Measurements from ENCODE around the gene NKAIN2. TPM values are rescaled to one million over a fixed set of nuclear protein-coding genes. Genes with fewer than 3 reads are reported as not detected.

The NKAIN2 gene
- total RNA-seq, 6 experiments from 2014 or later: not detected

DNA sequence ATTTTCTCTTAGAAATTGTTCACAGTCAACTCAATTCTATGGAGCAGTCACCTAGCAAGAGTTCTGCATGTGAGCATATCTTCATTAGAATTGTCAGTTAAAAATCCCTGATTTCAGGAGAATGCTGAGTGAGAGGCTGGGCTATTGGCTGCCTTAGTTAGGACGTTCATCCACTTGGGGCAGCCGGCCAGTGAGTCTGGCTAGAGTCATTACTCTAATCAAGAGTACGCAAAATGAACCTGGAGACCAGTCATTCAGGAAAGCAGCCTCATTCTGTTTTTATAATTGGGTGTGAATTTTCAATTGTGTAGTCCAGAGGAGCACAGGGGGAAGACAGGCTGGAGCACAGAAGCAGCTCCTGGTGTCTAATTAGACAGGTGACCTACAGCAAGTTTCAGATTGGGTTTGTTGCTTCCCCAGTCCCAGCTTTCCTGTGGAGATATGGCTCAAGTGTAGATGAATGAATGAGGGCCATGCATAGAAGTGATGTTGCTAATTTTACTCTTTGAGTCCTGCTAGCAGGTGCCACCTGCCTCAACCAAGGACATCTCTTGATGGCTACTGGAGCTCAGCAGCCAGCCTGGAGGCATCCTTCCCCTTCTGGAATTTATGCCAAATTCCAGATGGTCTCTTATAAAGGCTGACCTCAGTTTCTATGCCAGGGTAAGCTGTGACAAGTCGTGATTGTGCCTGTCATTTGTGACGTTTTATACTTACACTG, 265.7 kb downstream of the NKAIN2 start:
- TF ChIP-seq, protein P1, sequence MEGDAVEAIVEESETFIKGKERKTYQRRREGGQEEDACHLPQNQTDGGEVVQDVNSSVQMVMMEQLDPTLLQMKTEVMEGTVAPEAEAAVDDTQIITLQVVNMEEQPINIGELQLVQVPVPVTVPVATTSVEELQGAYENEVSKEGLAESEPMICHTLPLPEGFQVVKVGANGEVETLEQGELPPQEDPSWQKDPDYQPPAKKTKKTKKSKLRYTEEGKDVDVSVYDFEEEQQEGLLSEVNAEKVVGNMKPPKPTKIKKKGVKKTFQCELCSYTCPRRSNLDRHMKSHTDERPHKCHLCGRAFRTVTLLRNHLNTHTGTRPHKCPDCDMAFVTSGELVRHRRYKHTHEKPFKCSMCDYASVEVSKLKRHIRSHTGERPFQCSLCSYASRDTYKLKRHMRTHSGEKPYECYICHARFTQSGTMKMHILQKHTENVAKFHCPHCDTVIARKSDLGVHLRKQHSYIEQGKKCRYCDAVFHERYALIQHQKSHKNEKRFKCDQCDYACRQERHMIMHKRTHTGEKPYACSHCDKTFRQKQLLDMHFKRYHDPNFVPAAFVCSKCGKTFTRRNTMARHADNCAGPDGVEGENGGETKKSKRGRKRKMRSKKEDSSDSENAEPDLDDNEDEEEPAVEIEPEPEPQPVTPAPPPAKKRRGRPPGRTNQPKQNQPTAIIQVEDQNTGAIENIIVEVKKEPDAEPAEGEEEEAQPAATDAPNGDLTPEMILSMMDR (IDR thresholded peaks at IDR 0.05): no peak
- H3K36me3 Mint-ChIP-seq (ENCODE audit: low read depth): peaks cover 6% of the 10 kb centered on the region; the same call in 1 of the 2 replicates
- H3K27ac Mint-ChIP-seq: no peak overlapping the region
- H3K27me3 Mint-ChIP-seq (ENCODE audit: insufficient read depth): peaks cover 1% of the 10 kb centered on the region; the same call in 1 of the 2 replicates
- H3K4me3 Mint-ChIP-seq: no peak overlapping the region
- H3K4me1 Mint-ChIP-seq (ENCODE audit: low read depth): no peaks in the 10 kb centered on the region
- H3K9me3 Mint-ChIP-seq: peaks cover 63% of the 10 kb centered on the region
- DNase-seq: no peak

DNA sequence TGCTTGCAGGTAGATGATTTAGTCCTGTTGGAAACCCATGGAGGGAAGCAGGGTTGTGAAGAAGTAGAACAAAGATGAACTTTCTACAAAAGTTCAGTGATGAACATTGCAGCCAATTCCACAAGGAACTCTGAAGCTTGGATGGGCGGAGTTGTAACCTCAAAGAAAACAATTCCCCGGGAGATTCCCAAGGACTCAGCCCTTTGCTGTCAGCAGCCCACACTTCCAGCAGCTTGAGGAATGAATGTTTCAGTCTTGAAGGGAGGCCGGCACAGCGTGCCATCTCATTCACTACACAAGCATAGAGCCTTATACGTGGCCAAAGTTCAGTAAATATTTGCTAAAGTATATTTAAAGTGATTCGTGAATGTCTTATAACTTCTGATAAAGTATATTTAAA, 269.4 kb downstream of the NKAIN2 start:
- Mint-ChIP-seq H3K4me3 (no peak overlapping the region), H3K9me3 (peaks cover 58% of the 10 kb centered on the region), H3K4me1 (ENCODE audit: low read depth) (no peaks in the 10 kb centered on the region), H3K27ac (no peak overlapping the region), H3K36me3 (ENCODE audit: low read depth) (peaks cover 6% of the 10 kb centered on the region; the same call in 1 of the 2 replicates), H3K27me3 (ENCODE audit: insufficient read depth) (no peaks in the 10 kb centered on the region)
- TF ChIP-seq, protein P1 (IDR thresholded peaks at IDR 0.05): no peak
- no peak for DNase-seq

DNA sequence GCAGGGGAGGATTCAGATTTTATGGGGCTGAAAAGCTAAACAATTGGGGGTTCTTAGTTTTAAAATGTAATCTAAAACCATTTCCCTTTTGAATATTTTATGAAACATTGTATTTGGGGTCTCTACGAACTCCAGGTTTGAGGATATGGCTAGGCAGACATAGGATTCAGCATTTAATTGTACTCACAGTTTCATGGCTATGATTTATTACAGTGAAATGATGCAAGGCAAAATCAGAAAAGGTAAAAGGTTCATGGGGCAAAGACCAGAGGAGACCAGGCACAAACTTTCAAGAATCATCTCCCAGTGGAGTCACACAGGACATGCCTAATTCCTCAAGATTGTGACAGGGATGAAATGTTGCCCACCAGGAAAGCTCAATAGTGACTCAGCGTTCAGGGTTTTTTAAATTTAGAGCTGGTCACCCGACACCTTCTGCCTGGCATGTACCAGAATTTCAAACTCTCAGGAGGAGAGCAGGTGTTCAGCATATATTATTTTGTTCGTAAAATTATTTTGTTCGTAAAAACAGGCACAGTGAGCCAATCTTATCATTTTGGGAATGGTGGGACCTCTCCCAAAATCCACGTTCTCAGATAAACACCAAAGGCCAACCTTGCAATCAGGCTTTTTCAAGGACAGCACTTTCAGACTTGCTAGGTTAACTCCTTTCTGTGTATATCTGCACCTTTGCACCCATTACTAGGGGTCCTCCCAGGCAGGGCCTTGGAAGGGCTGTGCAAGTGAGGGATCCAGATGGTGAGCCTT, 270.3 kb downstream of the NKAIN2 start:
- Mint-ChIP-seq H3K27ac (no peak overlapping the region), H3K36me3 (ENCODE audit: low read depth) (peaks cover 6% of the 10 kb centered on the region; the same call in 1 of the 2 replicates)

DNA sequence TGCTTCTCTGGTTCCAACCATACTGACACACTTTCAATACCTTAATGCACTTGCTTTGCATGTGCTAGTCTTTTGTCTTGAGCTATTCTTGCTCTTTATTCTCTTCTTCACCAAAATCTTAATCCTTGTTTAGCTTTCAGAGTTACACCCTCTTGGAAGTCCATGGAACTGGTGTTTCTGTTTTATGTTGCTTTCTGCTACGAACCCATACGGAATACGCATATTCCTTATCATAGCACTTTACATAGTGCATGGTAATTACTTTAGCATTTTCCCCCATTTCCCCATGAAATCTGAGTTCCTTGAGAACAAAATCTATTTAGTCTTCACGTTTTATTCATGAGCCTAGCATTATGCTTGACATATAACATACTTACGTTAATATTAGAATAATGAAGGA, 270.9 kb downstream of the NKAIN2 start:
- DNase-seq: no peak
- TF ChIP-seq, protein P1 (IDR thresholded peaks at IDR 0.05): no peak
- H3K36me3 Mint-ChIP-seq (ENCODE audit: low read depth): peaks cover 6% of the 10 kb centered on the region; the same call in 1 of the 2 replicates
- H3K4me3 Mint-ChIP-seq: no peak overlapping the region
- H3K9me3 Mint-ChIP-seq: peaks cover 55% of the 10 kb centered on the region
- no peaks in the 10 kb centered on the region for H3K4me1 Mint-ChIP-seq (ENCODE audit: low read depth)
- H3K27me3 Mint-ChIP-seq (ENCODE audit: insufficient read depth): no peaks in the 10 kb centered on the region
- H3K27ac Mint-ChIP-seq: no peak overlapping the region

More for the DNA sequence above, 270.3 kb downstream of the NKAIN2 start:
- Mint-ChIP-seq H3K4me1 (ENCODE audit: low read depth) (no peaks in the 10 kb centered on the region), H3K27me3 (ENCODE audit: insufficient read depth) (no peaks in the 10 kb centered on the region), H3K9me3 (peaks cover 60% of the 10 kb centered on the region), H3K4me3 (no peak overlapping the region)
- TF ChIP-seq, protein P1 (IDR thresholded peaks at IDR 0.05): no peak
- DNase-seq: no peak

DNA sequence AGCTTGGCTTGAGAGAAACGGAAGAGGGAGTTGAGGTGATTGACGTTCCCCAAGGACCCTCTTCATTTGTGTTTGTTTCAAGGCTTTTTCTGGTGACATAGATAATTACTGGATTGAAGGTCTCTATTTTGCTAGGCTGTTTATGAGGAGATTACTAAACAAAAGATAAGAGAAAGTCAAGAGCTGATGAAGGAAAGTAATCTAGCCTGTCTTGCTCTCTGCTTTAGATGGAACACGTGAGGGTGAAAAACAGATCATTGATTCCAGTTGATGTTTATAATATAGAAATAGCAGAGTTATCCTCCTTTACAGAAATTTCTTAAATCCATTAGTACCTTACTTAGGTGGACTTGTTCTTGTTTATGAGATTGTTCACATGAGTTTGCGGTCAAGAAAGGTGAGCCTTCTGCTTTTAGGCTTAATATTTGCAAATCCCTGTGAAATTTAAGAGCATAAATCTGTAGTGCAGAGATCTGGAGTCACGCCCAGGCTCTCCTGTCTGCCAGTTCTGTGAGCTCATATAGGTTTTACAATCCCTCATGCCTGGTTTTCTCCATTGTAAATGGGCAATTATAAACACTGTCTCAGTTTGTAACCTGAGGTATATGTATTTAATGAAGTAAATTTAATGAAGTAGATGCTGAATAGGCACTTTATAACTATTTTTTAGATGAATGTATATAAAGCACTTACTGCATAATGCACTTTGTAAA, 272.8 kb downstream of the NKAIN2 start:
- Mint-ChIP-seq H3K27me3 (ENCODE audit: insufficient read depth) (no peaks in the 10 kb centered on the region), H3K9me3 (peaks cover 47% of the 10 kb centered on the region), H3K4me1 (ENCODE audit: low read depth) (no peaks in the 10 kb centered on the region), H3K36me3 (ENCODE audit: low read depth) (peaks cover 6% of the 10 kb centered on the region; the same call in 1 of the 2 replicates), H3K4me3 (no peak overlapping the region), H3K27ac (no peak overlapping the region)
- TF ChIP-seq, protein P1 (IDR thresholded peaks at IDR 0.05): no peak
- no peak for DNase-seq
